Activated CD8-positive, alpha-beta T cell treated with anti-CD3 and anti-CD28 coated beads for 36 hours (primary cell): ENCODE results near the gene MMP13. TPM values are rescaled to one million over a fixed set of nuclear protein-coding genes. Genes with fewer than 3 reads are reported as not detected.
"Not testable (repeated sequence)": the region's sequence is repeated elsewhere in the genome, so short reads cannot be mapped to it uniquely, and the experiment has no call there.

Experiments
- ATAC-seq: fragments of 200-7000 bp; cut with Tn5 transposase; one replicate; pipeline ENCODE4 v1.10.0; 2021; ENCODE audit warnings: mild to moderate bottlenecking, moderate library complexity
- CTCF ChIA-PET: fragments of 350-600 bp; sonication (Branson Sonifier 250); formaldehyde crosslinking; loops from one replicate; lab custom pipeline; 2021; ENCODE audit warnings: antibody characterized with exemption; lab: Charles Lee
- POLR2A ChIA-PET: fragments of 350-600 bp; sonication (Branson Sonifier 250); formaldehyde crosslinking; loops from one replicate; lab custom pipeline; 2021; ENCODE audit warnings: antibody characterized with exemption; lab: Charles Lee
- DNase-seq: peaks from one replicate; pipeline ENCODE4 v3.0.0-alpha.2; 2020
- H3K27ac Mint-ChIP-seq: one replicate; pipeline ENCODE4 v1.8.0; 2021; ENCODE audit warnings: mild to moderate bottlenecking, mixed read lengths
- H3K27me3 Mint-ChIP-seq: one replicate; pipeline ENCODE4 v1.8.0; 2021; ENCODE audit warnings: mixed read lengths
- H3K36me3 Mint-ChIP-seq: one replicate; pipeline ENCODE4 v1.8.0; 2021; ENCODE audit warnings: low read depth, mixed read lengths
- H3K4me1 Mint-ChIP-seq: one replicate; pipeline ENCODE4 v1.8.0; 2021; ENCODE audit warnings: low read depth, mixed read lengths
- H3K4me3 Mint-ChIP-seq: one replicate; pipeline ENCODE4 v1.8.0; 2021; ENCODE audit warnings: mild to moderate bottlenecking, moderate library complexity, mixed read lengths
- H3K9me3 Mint-ChIP-seq: one replicate; pipeline ENCODE4 v1.8.0; 2021; ENCODE audit warnings: mixed read lengths
- CTCF ChIP-seq: fragments of 200-600 bp; IDR thresholded peaks from one replicate; pipeline ENCODE4 v1.8.0; 2022; ENCODE audit warnings: antibody characterized with exemption, mild to moderate bottlenecking
- intact Hi-C: fragments of 100-400 bp; cut with micrococcal nuclease; formaldehyde crosslinking; loops from one replicate; pipeline ENCODE4 v1.10.0; 2022
- total RNA-seq, 2 experiments: library from RNA; stranded (reverse); gene quantifications; one replicate each; pipeline ENCODE4 v1.2.3, GENCODE V29; 2021

The MMP13 gene
- total RNA-seq, 2 experiments from 2014 or later = not detected

DNA sequence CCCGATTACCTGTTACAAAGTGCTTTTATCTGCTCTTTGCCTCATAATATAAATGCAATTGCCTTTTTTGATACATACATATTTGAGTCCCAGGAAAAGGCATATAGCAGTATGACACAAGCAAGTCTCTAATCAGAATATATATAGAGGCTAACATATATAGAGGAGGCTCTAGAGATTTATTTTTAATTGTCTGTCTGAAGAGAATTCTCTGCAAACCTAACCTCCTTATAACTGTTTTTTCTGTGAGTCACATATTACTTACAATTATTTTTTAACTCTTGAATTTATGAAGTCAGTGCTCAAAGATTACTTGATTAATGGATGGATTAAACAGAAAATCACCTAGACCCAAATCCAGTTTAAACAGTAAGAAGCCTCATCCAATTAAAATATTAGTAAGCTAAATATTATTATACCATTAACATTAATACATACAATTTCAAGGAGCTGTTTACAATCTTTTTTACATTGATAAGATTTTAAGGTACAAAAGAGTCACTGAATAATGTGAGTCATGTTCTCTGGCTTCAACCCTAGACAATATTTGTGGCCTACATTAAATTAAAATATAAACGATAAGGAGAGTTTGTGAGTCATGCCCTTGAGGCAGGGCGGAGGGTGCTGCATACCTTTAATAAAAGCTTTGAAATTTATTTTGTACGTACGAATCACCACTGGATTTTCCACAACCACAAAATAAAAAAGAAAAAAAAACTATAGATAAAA lies 19.2 kb upstream of the MMP13 start:
- CTCF ChIA-PET = interaction anchor here (0.6 kb wide), 1 partner anchor 164 kb away, joined by 3 read pairs; no protein-coding TSS in a partner anchor
- H3K4me3 Mint-ChIP-seq = no peak overlapping the region
- H3K27me3 Mint-ChIP-seq = peaks cover 13% of the 10 kb centered on the region
- TF ChIP-seq CTCF = no peak
- ATAC-seq (no peak), DNase-seq (no peak)
- H3K36me3 Mint-ChIP-seq = no peaks in the 10 kb centered on the region
- no peaks in the 10 kb centered on the region for H3K9me3 Mint-ChIP-seq
- no peaks in the 10 kb centered on the region for H3K4me1 Mint-ChIP-seq
- POLR2A ChIA-PET = no interaction called here
- intact Hi-C loops = no loop called here
- no peak overlapping the region for H3K27ac Mint-ChIP-seq

DNA sequence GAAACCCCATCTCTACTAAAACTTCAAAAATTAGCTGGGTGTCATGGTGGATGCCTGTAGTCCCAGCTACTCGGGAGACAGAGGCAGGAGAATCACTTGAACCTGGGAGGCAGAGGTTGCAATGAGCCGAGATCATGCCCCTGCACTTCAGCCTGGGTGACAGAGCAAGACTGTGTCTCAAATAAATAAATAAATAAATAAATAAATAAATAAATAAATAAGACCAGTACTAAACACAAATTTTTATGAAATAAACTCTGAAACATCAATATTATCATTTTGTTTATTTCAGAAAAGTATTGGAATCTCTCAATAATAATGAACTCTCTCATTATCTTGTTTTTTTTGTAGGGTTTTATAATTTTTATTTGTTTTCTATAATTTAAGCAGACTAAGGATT lies 18.2 kb upstream of the MMP13 start:
- CTCF ChIA-PET = interaction anchor here (0.6 to 1.2 kb wide), 2 partner anchors 33 to 163 kb away, joined by 3 to 6 read pairs; no protein-coding TSS in a partner anchor
- intact Hi-C loops, ATAC-seq, H3K27ac Mint-ChIP-seq, DNase-seq, H3K4me1 Mint-ChIP-seq, H3K4me3 Mint-ChIP-seq, H3K9me3 Mint-ChIP-seq, H3K36me3 Mint-ChIP-seq, POLR2A ChIA-PET: not testable (repeated sequence)
- H3K27me3 Mint-ChIP-seq = peaks cover 19% of the 10 kb centered on the region

DNA sequence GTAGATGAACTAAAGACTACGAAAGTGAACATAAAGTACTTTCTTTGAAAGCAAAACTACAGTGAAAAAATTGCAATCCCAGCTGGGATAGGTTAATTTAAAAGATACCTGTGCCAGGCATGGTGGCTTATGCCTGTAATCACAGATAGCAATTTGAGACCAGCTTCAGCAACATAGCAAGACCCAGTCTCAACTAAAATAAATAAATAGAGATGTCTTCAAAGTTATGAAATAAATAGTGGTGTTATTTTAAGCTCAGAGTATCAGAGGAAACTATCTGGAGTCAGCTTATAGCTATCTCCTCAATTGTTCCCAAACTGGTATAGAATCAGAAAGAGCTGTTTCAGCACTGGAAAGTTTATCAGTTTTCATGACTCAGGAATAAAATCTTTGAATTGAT lies 17.3 kb upstream of the MMP13 start:
- ChIA-PET POLR2A (no interaction called here), CTCF (interaction anchor here (1.2 kb wide), 1 partner anchor 32 kb away, joined by 6 read pairs; no protein-coding TSS in a partner anchor)
- ATAC-seq = no peak
- DNase-seq = no peak
- Mint-ChIP-seq H3K4me1 (no peaks in the 10 kb centered on the region), H3K27me3 (peaks cover 20% of the 10 kb centered on the region), H3K4me3 (no peak overlapping the region), H3K9me3 (no peaks in the 10 kb centered on the region), H3K27ac (no peak overlapping the region), H3K36me3 (no peaks in the 10 kb centered on the region)
- intact Hi-C loops = no loop called here
- TF ChIP-seq CTCF = no peak

DNA sequence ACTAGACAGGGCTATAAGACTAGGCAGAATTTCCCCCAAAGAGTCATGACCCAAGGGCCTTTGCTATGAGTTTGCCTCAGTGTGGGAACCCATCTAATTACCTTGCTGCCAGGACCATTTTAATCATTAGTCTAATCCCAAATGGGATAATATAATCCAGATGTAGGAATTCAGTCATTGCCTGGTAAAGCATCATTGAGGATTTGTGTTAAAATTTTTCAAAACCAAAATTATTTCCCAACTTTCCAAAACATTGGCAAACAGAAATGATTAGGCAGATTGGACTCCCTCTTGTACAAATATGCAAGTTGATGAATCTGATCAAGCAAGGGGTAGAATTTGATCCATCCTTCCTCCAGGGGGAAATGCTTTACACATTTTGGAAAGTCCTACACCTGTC lies 16.2 kb upstream of the MMP13 start:
- peaks cover 20% of the 10 kb centered on the region for H3K27me3 Mint-ChIP-seq
- ChIA-PET POLR2A (no interaction called here), CTCF (no interaction called here)

GRCh38 chr11:102967497-102967896 lies 12.0 kb upstream of the MMP13 start:
- DNase-seq (no peak), ATAC-seq (no peak)
- Mint-ChIP-seq H3K4me1 (no peaks in the 10 kb centered on the region), H3K9me3 (no peaks in the 10 kb centered on the region), H3K27ac (no peak overlapping the region), H3K27me3 (peaks cover 17% of the 10 kb centered on the region), H3K36me3 (no peaks in the 10 kb centered on the region), H3K4me3 (no peak overlapping the region)
- POLR2A ChIA-PET = no interaction called here
- CTCF ChIA-PET = no interaction called here
- no peak for TF ChIP-seq CTCF
- intact Hi-C loops = no loop called here

More for the DNA sequence above, 16.2 kb upstream of the MMP13 start:
- DNase-seq (no peak), ATAC-seq (no peak)
- H3K4me1 Mint-ChIP-seq = no peaks in the 10 kb centered on the region
- no peak overlapping the region for H3K4me3 Mint-ChIP-seq
- intact Hi-C loops = no loop called here
- H3K9me3 Mint-ChIP-seq = no peaks in the 10 kb centered on the region
- H3K27ac Mint-ChIP-seq = no peak overlapping the region
- H3K36me3 Mint-ChIP-seq = no peaks in the 10 kb centered on the region
- no peak for TF ChIP-seq CTCF
